Lower leg skin (tissue), 4 donors: ENCODE results near the gene NELL1. TPM values are rescaled to one million over a fixed set of nuclear protein-coding genes. Genes with fewer than 3 reads are reported as not detected.

Experiments
- DNase-seq, 2 donors: peaks; one replicate each; pipeline ENCODE4 v3.0.0-alpha.2; 2019; ENCODE audit warnings: low spot score in 2 of 2
- H3K4me3 ChIP-seq: fragments of 200-600 bp; sonication (generic); 2 replicates; pipeline ENCODE4 v1.5.1; 2017; ENCODE audit warnings: mild to moderate bottlenecking, low read depth; ENCODE audit not compliant: poor library complexity, severe bottlenecking
- CTCF ChIP-seq, 3 donors: fragments of 450-650 bp; IDR thresholded peaks; one replicate each; pipeline ENCODE4 v1.5.1; 2016; ENCODE audit warnings: antibody characterized with exemption in 3 of 3, mild to moderate bottlenecking in 3 of 3, moderate library complexity in 2 of 3
- POLR2A ChIP-seq, 2 donors: fragments of 450-650 bp; IDR thresholded peaks; one replicate each; pipeline ENCODE4 v1.6.1; 2016 to 2017; ENCODE audit warnings: antibody characterized with exemption in 2 of 2, mild to moderate bottlenecking in 1 of 2, moderate library complexity in 1 of 2
- WGBS, 2 donors: methylation state at CpG; one replicate each; pipeline ENCODE4 v1.1.5; 2018; 5-methylcytosine and 5-hydroxymethylcytosine counted together
- intact Hi-C: fragments of 100-400 bp; cut with DNase I; formaldehyde crosslinking; loops from one replicate; pipeline ENCODE4 v1.15.0; 2023; ENCODE audit warnings: low total_unique reads
- total RNA-seq, 4 donors: library from RNA; depleted of rRNA; stranded (reverse); fragments of >200 nt; gene quantifications; one replicate each; pipeline ENCODE4 v1.1.0, GENCODE V29; 2016

NELL1 gene
- total RNA-seq, 4 donors from 2014 or later: 0.12 to 0.29 (median 0.14) TPM

DNA sequence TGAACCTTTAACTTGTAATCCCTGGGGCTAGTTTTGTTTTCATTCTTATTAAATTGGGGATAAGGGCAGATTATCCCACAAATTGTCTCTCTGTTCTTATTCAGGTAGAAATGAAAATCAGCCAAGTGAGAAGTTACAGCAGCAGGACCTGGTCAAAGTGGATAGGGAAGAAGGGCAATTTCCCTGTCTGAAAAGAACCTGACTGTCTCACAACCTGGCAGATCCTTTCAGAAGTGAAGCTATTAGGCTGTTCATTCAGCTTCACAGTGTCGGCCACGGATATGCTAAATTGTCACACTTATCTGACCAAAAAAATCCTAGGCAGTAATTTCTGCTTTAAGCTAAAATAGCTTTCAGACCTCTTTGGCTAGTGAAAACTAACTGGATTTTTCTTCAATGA, 810.9 kb downstream of the NELL1 start:
- no peak for DNase-seq
- intact Hi-C loops: no loop called here
- 64 to 66% methylated on average over 2 of the region's 2 CpGs for WGBS, 2 donors
- TF ChIP-seq CTCF (IDR thresholded peaks at IDR 0.05) (no peak), POLR2A (IDR thresholded peaks at IDR 0.05) (no peak)
- no peak overlapping the region for H3K4me3 ChIP-seq

GRCh38 chr11:21481255-21481654, 811.9 kb downstream of the NELL1 start:
- TF ChIP-seq CTCF (IDR thresholded peaks at IDR 0.05) (no peak), POLR2A (IDR thresholded peaks at IDR 0.05) (no peak)
- intact Hi-C loops: no loop called here
- H3K4me3 ChIP-seq: no peak overlapping the region
- DNase-seq: no peak

DNA sequence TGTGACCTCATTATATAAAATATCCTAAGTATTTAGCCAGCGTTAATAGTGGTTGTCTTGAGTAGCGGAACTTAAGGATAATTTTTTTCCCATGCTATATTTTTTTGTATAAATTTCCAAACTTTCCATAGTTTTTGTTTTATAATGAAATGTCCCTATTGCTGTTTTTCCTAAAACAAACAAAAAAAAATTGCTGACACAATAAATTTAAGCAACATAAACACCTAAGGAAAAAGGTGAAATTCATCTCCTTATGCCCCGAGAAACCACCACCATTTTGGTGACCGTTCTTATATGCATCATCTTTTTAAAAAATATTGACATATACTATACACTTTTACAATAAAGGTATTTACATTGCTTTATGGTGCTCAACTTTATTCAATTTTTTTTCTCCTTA, 814.7 kb downstream of the NELL1 start:
- WGBS, 2 donors: 93 to 94% methylated on average over 4 of the region's 4 CpGs
- no peak for TF ChIP-seq POLR2A (IDR thresholded peaks at IDR 0.05)
- no peak for TF ChIP-seq CTCF (IDR thresholded peaks at IDR 0.05)
- H3K4me3 ChIP-seq: no peak overlapping the region
- intact Hi-C loops: no loop called here
- no peak for DNase-seq

DNA sequence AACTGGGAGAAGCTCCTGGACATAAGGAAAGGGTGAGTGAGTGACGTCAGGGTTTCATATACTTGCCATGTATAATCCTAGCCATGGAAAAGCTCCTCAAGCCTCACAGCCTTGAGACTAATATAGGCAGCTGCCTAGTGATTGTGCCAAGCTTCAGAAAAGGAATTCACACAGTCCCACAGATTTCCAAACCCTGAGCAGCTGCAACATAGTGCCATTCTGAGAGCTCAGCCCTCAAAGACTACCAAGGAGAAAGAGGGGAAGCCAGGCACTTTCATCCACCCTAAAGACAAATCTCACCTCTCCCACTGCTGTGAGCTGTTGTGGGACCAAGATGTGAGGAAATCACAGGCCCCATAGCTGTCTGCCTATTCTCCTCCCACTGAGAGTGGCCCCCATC, 815.6 kb downstream of the NELL1 start:
- WGBS, 2 donors: 62 to 90% methylated on average over 1 of the region's 1 CpG
- no peak for DNase-seq
- H3K4me3 ChIP-seq: no peak overlapping the region
- intact Hi-C loops: no loop called here
- TF ChIP-seq CTCF (IDR thresholded peaks at IDR 0.05) (no peak), POLR2A (IDR thresholded peaks at IDR 0.05) (no peak)

DNA sequence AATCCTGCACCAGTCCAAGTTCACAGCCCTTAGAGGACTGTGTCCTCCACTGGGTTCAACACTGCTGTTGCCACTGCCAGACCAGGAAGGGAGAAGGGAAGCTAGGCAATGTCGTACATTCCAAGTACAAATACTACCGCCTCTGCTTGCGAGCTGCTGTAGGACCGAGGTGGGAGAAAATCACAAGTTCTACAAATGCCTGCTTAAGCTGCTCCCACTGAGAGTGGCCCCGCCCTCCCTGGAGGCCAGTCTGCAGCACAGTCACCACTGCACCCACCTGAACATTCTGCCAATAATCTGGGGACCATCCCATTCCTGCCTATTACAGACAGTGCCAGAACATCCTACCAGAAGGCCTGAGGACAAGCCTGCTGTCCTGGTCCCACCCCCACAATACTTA, 816.0 kb downstream of the NELL1 start:
- DNase-seq: no peak
- WGBS, 2 donors: 66 to 72% methylated on average over 5 of the region's 5 CpGs
- intact Hi-C loops: no loop called here
- no peak for TF ChIP-seq CTCF (IDR thresholded peaks at IDR 0.05)
- TF ChIP-seq POLR2A (IDR thresholded peaks at IDR 0.05): no peak
- no peak overlapping the region for H3K4me3 ChIP-seq

GRCh38 chr11:21489416-21490115, 820.2 kb downstream of the NELL1 start:
- intact Hi-C loops: no loop called here
- no peak overlapping the region for H3K4me3 ChIP-seq
- no peak for DNase-seq
- no peak for TF ChIP-seq CTCF (IDR thresholded peaks at IDR 0.05)
- no peak for TF ChIP-seq POLR2A (IDR thresholded peaks at IDR 0.05)
- 55 to 56% methylated on average over 2 of the region's 2 CpGs for WGBS, 2 donors
